Fibroblast of skin of scalp (primary cell): ENCODE measurements around the gene CYP4A11. TPM values are rescaled to one million over a fixed set of nuclear protein-coding genes. Genes with fewer than 3 reads are reported as not detected.
A peak's percentile ranks its signal among the peaks of the same experiment; 100 is the strongest.
"Not testable (repeated sequence)": the region's sequence is repeated elsewhere in the genome, so short reads cannot be mapped to it uniquely, and the experiment has no call there.

Source experiments
- DNase-seq: peaks from one replicate; pipeline ENCODE4 v3.0.0-alpha.2; 2013
- polyA plus RNA-seq, 2 experiments: library from polyadenylated mRNA; unstranded; fragments of 120-200 nt; gene quantifications; one replicate each; pipeline ENCODE4 v1.2.1, GENCODE V29; 2013; ENCODE audit not compliant: insufficient read length in 2 of 2

Gene CYP4A11
- not detected for polyA plus RNA-seq (2013, experiment 1 of 2; ENCODE audit: insufficient read length)
- polyA plus RNA-seq (2013, experiment 2 of 2; ENCODE audit: insufficient read length): 0.28 TPM

- DNase-seq: no peak
Measured at GRCh38 chr1:46941135-46941694, at the start of gene CYP4A11. CYP4A11 (minus strand) TSS chr1:46941476; CDS start chr1:46941433, 43 bp downstream.

GRCh38 chr1:46990541-46990940 lies 49.3 kb upstream of the CYP4A11 start:
- DNase-seq: not testable (repeated sequence)

GRCh38 chr1:46983830-46984586 lies 42.7 kb upstream of the CYP4A11 start:
- peak; percentile 93 for DNase-seq

DNA sequence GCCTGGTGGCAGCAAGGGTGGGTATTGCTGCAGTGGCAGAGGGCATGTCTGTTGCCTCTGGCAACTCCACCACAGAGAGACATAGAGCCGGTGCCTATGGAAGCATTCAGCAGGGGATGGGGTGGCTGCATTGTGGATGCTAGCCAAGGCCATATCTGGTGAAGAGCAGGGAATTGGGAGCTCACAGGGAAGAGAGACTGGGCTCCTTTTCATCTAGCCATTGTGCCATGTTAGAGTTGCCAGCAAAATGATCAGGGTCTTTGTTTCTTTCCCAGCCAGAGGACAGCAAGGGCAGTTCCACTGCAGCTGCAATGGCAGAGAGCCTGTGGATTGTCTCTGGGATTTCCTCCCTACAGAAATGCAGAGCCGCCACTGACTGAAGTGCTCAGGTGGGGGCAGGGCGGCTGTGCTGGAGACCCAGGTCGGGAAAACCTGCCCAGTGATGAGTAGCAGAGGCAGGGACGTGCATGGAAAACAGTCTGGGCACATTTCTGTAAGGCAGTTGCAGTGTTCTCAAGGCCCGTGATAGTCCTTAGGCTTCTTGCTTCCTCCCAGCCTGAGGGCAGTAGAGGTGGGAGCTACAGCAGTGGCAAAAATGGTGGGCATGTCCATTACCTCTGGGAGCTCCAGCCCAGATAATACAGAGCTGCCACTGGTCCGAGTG lies 42.0 kb upstream of the CYP4A11 start:
- DNase-seq: no peak

GRCh38 chr1:46969014-46969619 lies 27.8 kb upstream of the CYP4A11 start:
- no peak for DNase-seq

DNA sequence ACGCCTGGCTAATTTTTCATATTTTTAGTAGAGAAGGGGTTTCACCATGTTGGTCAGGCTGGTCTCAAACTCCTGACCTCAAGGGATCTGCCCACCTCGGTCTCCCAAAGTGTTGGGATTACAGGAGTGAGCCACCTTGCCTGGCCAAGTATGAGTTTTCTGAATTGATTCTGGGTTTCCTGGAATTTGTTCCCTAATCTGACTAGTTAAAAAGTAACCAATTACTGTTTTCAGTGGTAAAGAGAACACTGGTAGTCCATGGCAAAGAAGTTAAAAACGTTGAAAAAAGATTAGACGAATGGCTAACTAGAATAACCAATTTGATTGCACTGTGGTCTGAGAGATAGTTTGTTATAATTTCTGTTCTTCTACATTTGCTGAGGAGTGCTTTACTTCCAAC lies 21.0 kb upstream of the CYP4A11 start:
- not testable (repeated sequence) for DNase-seq

- no peak for DNase-seq
Measured at GRCh38 chr1:46961066-46961758, 19.9 kb upstream of the CYP4A11 start.

DNA sequence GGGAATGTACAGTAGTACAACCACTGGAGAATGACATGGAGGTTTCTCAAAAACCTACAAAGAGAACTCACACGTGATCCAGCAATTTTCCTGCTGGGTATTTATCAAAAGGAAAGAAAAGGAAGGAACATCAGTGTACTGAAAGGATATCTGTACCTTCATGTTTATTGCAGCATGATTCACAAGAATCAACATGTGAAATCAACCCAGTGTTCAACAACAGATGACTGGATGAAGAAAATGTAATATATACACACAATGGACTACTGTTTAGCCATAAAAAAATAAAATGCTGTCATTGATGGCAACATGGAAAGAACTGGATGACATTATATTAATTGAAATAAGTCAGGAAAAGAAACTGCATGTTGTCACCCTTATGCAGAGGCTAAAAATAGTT lies 19.0 kb upstream of the CYP4A11 start:
- DNase-seq: no peak

GRCh38 chr1:46955116-46955515 lies 13.8 kb upstream of the CYP4A11 start:
- DNase-seq: not testable (repeated sequence)

DNA sequence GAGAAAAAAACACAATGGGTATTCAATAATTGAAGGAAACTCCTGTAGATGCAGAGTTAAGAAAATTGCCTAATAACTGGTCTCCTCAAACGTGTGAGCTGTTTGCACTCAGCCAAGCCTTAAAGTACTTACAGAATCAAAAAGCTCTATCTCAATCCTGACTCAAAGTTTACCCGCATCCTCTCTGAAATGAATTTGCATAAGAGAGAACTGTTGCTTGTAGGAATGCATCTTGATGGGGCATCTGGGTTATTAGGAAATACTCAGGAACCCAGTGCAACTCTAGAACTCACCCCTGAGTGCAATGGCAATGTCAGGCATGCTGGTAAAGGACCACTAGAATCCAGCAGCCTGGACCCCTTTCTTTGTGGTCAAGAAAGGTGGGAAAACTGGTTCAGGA lies 12.6 kb upstream of the CYP4A11 start:
- DNase-seq: not testable (repeated sequence)

GRCh38 chr1:46949417-46949666 lies 8.1 kb upstream of the CYP4A11 start:
- DNase-seq: not testable (repeated sequence)

DNA sequence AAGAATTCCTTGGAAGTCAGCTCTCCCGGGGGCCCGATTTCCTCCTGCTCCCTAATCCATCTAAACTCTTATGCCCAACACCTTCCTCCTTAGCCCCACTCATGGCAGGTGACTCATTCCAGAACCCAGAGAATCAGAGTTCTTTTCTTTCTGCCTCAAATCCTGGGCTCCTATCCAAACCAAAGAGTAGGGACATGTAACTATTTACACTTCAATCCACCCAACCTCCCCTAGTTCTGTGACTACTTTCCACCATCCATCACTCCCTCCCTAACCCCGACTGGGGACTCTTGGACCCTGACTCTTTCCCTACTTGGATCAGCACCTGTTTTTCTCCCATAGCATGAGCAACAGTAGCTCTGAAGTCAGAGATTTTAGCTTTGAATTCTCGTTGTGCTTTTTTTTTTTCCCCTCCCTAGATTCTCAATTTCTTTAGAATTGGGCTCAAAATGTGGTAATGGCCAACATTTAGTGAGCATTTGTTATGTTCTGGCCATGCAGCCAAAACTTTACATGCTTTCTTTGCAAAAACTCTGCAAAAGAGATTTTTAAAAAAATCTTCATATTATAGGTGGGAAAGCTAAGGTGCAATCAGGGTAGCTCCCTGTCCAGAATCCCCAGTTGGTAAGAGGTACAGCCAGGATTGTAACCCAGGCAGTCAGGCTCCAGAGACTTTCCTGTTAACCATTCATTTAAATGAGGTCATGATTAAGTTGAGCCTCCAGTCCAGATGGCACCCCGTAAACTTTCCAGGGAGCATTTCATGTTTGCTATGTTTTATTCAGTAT lies 7.5 kb upstream of the CYP4A11 start:
- DNase-seq: no peak

- DNase-seq: not testable (repeated sequence)
Measured at GRCh38 chr1:46947706-46948105, 6.4 kb upstream of the CYP4A11 start.

DNA sequence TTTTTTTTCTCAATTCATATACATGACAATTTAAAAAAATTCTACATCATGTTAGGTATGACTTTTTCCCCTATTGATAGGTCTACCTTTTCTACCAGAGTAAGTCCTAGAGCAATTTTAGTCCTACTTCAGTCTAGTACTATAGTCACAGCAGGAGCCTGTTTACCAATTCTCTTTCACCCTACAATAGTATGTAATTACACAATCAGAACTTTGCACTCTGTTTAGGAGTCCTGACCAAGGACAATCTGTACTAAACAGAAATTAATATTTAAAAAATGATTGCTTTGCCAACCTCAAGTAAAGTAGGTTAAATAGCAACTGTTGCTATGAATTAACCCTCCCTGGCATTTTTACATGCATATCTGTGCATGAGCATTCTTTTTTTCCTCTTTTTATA lies 810 bp upstream of the CYP4A11 start:
- no peak for DNase-seq

GRCh38 chr1:46940307-46940706 lies 969 bp downstream of the CYP4A11 start:
- DNase-seq: no peak

- no peak for DNase-seq
Measured at GRCh38 chr1:46937270-46937669, 4.0 kb downstream of the CYP4A11 start.

DNA sequence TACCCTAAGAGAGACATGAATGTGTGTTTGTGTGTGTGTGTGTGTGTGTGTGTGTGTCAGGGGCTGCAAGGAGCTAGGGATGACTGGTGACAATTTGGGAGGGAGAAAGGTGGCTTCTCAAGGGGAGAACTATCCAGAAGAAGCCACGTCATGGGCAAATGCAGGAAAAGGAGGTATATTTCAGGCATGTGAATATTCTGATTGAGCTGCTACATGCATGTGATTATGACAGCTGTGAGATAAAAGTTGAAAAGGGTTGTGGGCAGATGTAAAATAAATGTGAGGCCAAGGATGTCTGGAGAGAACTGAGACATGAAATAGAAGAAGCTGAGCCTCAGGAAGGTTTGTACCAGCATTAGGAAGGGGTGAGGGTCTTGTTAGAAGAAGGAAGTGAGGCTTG lies 4.5 kb downstream of the CYP4A11 start:
- DNase-seq: no peak

DNA sequence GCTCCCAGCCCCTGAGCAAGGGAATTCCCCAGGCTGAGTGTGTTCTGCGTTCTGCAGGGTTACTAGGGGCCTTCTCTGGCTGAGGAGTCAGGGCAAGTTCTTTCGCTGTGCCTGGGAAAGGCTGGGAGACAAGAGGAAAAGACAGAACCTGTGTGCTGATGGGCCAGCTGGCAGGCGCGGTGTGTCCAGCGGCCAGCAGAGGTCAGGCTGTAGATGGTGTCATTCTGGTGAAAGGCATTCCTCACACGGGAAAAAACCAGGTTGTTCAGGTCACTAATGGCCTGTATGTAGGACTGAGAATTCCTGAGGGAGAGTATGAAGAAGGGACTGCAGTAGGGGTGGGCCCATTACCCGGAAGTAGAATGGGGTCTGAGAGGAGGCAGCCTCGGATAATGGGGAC lies 6.4 kb downstream of the CYP4A11 start:
- DNase-seq: peak; percentile 1

- not testable (repeated sequence) for DNase-seq
Measured at GRCh38 chr1:46932020-46932419, 9.3 kb downstream of the CYP4A11 start.

- DNase-seq: no peak
Measured at GRCh38 chr1:46931151-46931550, 10.1 kb downstream of the CYP4A11 start.

DNA sequence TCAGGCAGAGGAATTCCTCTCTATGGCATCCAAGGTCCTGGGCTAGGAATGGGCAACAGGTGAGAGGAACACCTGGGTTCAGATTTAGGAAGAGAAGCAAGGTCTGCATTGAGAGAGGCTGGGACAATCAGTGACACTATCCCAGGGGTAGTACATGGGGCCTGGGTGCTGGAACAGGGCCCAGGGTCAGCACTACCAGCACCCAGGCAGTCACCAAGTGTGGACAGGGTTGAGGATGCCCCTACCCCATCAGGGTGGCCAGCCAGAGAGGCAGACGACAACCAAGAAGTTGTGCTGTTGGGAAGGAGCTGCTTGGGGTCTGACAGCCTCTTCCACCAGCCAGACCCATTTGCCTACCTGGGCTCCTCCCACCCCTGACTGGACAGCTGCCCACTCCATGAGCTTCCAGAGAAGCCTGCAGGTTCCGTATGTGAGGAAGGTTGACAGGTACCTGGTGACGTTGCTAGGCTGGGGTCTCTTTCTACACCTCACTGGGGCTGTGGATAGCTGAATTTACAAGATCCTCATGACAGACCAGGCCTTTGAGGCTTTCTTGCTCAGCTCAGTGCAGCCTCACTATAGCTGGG lies 13.9 kb downstream of the CYP4A11 start:
- DNase-seq: no peak

DNA sequence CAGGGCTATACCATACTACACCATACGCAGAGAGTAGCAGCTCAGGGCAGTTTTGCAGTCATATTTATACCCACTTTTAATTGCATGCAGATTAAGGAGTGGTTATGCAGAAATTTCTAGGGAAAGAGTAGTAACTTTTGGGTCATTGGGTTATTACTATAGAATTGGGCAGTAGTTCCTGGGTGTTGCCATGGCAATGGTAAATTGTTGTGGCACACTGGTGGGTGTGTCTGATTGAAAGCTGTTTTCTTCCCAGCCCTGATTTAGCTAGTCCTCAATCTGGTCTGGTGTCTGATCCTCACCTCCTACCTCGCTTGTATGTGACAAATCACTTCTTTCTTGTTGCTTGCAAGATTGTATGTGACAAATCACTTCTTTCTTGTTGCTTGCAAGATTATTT lies 30.5 kb downstream of the CYP4A11 start:
- no peak for DNase-seq
